Measurements from ENCODE around the gene PIPOX.

The PIPOX gene

GRCh38 chr17:29102046-29102445 is 59.1 kb downstream of the PIPOX start:
- DNase-seq: no peak

GRCh38 chr17:29102741-29103181 is 59.8 kb downstream of the PIPOX start:
- no peak for DNase-seq

GRCh38 chr17:29103341-29103740 is 60.4 kb downstream of the PIPOX start:
- no peak for DNase-seq
